WERI-Rb-1 (cell line): Measurements from ENCODE around the gene GALNT13.

Experiments
- DNase-seq: peaks from one replicate; pipeline ENCODE4 v3.0.0-alpha.2; 2020
- H3K27ac ChIP-seq: fragments of 250-450 bp; sonication (Bioruptor Pico); 2 replicates; pipeline ENCODE4 v1.5.1; 2020; ENCODE audit warnings: mild to moderate bottlenecking, moderate library complexity
- H3K27me3 ChIP-seq: fragments of 250-450 bp; sonication (Bioruptor Pico); 2 replicates; pipeline ENCODE4 v1.5.1; 2021; ENCODE audit warnings: mild to moderate bottlenecking, low read depth, moderate library complexity; ENCODE audit not compliant: insufficient read depth, severe bottlenecking
- H3K36me3 ChIP-seq: fragments of 250-450 bp; sonication (Bioruptor Pico); 2 replicates; pipeline ENCODE4 v1.5.1; 2020; ENCODE audit warnings: mild to moderate bottlenecking, moderate library complexity
- H3K4me3 ChIP-seq: 2 replicates; pipeline ENCODE4 v1.5.1; 2011; ENCODE audit warnings: low read depth, mild to moderate bottlenecking, control low read depth, low read length
- H3K9me3 ChIP-seq: fragments of 250-450 bp; sonication (Bioruptor Pico); 2 replicates; pipeline ENCODE4 v1.5.1; 2021; ENCODE audit warnings: mild to moderate bottlenecking, moderate library complexity; ENCODE audit not compliant: severe bottlenecking
- TF ChIP-seq, protein P1 (sequence below): IDR thresholded peaks from 2 replicates; pipeline ENCODE4 v1.5.1; 2011; ENCODE audit warnings: low read depth, mild to moderate bottlenecking, control low read depth, inconsistent platforms, low read length

Gene GALNT13

DNA sequence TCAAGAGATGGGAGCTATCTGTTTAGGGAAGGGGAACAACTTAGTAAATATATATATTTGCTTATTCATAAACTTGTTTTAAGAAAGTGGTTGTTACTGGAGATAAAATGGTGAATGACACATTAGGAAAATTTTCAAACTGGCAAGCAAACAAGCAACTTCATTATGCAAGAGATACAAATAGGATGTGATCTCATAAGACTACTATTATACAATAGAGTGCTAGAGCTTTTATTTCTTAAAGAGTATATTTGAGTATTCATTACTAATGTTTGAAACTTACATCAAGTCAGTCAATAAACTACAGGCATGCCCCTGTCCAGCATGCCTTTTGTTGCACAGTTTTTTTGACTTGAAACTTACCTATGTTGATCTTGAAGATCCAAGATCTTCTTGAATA lies 471.6 kb downstream of the GALNT13 start:
- no peak for DNase-seq
- TF ChIP-seq, protein P1, sequence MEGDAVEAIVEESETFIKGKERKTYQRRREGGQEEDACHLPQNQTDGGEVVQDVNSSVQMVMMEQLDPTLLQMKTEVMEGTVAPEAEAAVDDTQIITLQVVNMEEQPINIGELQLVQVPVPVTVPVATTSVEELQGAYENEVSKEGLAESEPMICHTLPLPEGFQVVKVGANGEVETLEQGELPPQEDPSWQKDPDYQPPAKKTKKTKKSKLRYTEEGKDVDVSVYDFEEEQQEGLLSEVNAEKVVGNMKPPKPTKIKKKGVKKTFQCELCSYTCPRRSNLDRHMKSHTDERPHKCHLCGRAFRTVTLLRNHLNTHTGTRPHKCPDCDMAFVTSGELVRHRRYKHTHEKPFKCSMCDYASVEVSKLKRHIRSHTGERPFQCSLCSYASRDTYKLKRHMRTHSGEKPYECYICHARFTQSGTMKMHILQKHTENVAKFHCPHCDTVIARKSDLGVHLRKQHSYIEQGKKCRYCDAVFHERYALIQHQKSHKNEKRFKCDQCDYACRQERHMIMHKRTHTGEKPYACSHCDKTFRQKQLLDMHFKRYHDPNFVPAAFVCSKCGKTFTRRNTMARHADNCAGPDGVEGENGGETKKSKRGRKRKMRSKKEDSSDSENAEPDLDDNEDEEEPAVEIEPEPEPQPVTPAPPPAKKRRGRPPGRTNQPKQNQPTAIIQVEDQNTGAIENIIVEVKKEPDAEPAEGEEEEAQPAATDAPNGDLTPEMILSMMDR: no peak

DNA sequence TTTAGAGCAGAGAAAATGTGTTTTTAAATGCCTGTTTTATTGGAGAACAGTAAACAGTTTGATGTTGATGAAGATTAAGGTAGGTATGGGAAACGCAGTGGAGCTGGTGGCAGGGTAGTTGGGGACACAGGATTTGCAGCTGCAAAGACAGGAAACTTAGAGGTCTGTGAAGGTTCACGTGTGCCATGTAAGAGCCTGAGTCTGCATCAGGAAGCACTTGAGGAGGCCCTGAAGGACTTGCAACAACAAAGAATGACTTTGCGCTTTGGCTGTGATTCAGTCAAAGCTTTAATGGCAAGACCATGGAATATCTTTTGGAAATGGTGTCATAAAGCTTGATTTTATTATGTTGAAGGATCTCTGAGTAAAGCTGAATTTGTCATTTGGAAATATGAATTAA lies 479.2 kb downstream of the GALNT13 start:
- no peaks in the 10 kb centered on the region for H3K9me3 ChIP-seq
- no peaks in the 10 kb centered on the region for H3K36me3 ChIP-seq
- TF ChIP-seq, protein P1: no peak
- no peak overlapping the region for H3K27ac ChIP-seq
- H3K4me3 ChIP-seq: no peak overlapping the region
- H3K27me3 ChIP-seq: no peaks in the 10 kb centered on the region
- DNase-seq: no peak

More for the DNA sequence above, 471.6 kb downstream of the GALNT13 start:
- Histone ChIP-seq H3K27ac (no peak overlapping the region), H3K9me3 (no peaks in the 10 kb centered on the region), H3K4me3 (no peak overlapping the region), H3K36me3 (no peaks in the 10 kb centered on the region), H3K27me3 (no peaks in the 10 kb centered on the region)

DNA sequence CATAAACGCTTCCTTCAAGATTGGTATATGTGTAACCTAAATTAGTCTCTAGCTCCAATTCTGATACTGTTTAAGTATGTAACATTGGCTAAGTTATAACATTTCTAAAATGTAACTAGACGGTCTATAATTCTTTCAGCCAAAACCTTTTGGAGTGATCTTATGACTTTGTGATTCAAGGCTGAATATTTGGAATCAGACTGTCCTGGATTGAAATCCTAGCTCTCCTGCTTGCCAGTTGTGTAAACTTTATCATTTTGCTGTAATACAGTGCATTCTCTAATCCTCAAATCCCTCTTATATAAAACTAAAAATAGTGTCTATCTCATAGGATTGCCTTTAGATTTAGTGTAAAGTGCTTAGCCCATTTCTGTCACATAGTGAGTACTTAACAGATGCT lies 489.6 kb downstream of the GALNT13 start:
- TF ChIP-seq, protein P1: no peak
- H3K36me3 ChIP-seq: no peaks in the 10 kb centered on the region

DNA sequence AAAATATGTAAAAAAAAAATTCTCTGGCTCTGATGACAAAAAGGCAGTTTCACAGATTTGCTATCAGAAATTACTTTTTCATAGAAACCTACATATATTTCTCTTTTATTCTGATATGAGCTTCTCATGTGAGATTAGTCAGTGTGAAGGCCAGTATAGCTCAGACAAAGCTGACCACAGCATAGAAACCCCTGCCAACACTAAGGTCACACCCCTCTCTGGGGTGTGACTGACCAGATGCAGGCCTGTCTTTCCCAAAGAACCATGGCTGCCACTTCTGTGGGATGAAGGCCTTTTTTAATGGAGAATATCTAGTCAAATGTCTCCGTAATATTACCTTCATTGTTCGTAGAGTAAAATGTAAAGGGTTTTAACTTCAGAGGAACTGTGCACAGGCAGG lies 496.4 kb downstream of the GALNT13 start:
- no peak for DNase-seq
- TF ChIP-seq, protein P1: no peak
- H3K4me3 ChIP-seq: no peak overlapping the region
- H3K36me3 ChIP-seq: no peaks in the 10 kb centered on the region
- no peak overlapping the region for H3K27ac ChIP-seq
- no peaks in the 10 kb centered on the region for H3K9me3 ChIP-seq
- no peaks in the 10 kb centered on the region for H3K27me3 ChIP-seq

More for the DNA sequence above, 489.6 kb downstream of the GALNT13 start:
- DNase-seq: no peak
- no peaks in the 10 kb centered on the region for H3K27me3 ChIP-seq
- no peak overlapping the region for H3K27ac ChIP-seq
- no peak overlapping the region for H3K4me3 ChIP-seq
- H3K9me3 ChIP-seq: no peaks in the 10 kb centered on the region

DNA sequence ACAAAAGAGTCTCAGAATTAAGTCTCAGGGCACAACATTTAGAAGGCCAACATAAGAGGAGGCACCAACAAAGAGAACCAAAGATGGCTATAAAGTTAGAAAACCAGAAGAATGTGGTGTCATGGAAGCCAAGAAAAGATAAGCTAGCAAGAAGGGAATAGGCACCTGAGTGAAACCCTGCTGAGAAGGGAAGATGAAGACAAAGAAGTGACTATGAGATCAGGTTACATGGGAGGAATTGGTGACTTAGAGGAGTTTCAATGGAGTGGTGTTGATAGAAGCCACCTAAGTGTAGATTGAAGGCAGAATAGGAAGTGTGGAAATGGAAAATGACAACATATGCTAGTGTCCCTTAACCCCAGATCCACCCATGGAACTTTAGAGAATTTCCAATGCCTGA lies 499.2 kb downstream of the GALNT13 start:
- Histone ChIP-seq H3K27ac (no peak overlapping the region), H3K4me3 (no peak overlapping the region), H3K36me3 (no peaks in the 10 kb centered on the region), H3K9me3 (no peaks in the 10 kb centered on the region), H3K27me3 (no peaks in the 10 kb centered on the region)
- no peak for DNase-seq
- TF ChIP-seq, protein P1: no peak

DNA sequence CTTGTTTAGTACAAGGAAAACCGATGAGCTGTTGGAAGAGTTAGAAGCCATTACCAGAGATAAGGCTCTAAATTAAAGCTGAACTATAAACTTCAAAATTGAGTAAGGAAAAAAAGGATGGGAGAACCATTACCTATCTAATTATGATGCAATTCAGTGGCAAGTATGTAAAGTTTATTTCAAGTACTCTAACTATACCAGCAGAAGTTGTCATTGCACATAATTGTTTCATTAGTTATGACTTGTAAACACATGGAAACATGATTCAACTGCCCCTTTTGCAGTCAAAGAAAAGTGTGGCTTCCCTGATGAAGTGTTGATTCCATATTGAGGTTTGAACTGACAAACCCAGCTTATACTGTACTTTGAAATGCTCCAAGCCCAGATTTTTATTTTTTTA lies 502.7 kb downstream of the GALNT13 start:
- H3K27me3 ChIP-seq: no peaks in the 10 kb centered on the region
- no peak for DNase-seq

More for the DNA sequence above, 502.7 kb downstream of the GALNT13 start:
- Histone ChIP-seq H3K9me3 (no peaks in the 10 kb centered on the region), H3K4me3 (no peak overlapping the region), H3K27ac (no peak overlapping the region), H3K36me3 (no peaks in the 10 kb centered on the region)
- TF ChIP-seq, protein P1: no peak
